HG02588 (cell line): ENCODE measurements around the gene WEE2.
"Not testable (repeated sequence)": the region's sequence is repeated elsewhere in the genome, so short reads cannot be mapped to it uniquely, and the experiment has no call there.

Experiments
- ATAC-seq: cut with Tn5 transposase; IDR thresholded peaks from one replicate; pipeline ENCODE4 v1.9.1; 2021; ENCODE audit warnings: mild to moderate bottlenecking, moderate library complexity; ENCODE audit not compliant: unreplicated experiment

Gene WEE2

DNA sequence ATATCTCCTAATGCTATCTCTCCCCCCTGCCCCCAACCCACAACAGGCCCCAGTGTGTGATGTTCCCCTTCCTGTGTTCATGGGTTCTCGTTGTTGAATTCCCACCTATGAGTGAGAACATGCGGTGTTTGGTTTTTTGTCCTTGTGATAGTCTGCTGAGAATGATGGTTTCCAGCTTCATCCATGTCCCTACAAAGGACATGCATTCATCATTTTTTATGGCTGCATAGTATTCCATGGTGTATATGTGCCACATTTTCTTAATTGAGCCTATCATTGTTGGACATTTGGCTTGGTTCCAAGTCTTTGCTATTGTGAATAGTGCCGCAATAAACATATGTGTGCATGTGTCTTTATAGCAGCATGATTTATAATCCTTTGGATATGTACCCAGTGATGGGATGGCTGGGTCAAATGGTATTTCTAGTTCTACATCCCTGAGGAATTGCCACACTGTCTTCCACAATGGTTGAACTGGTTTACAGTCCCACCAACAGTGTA lies 62.0 kb downstream of the WEE2 start:
- ATAC-seq = not testable (repeated sequence)

DNA sequence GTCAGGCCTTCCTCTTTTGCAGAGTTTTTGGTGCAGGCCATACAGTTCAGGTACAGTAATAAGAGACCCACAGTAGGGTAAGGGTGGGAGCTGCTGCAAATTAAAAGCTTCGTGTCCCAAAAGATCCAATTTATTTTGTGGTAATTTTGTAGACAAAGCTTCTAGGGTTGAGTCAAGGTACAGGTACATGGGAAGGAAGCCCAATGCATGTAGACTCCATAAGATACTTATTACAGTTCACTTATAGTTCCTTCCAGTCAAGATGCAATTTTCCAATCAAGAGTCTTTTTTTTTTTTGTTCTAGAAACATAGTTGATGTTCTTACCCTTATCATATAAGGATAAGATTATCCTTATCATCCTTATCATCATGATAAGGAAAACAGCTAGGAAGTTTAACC lies 68.2 kb downstream of the WEE2 start, which contains the start of gene TAS2R4:
Gene TAS2R4 (plus strand): TSS at position 301 of the 400 bp plus-strand sequence. CDS start 1,815 bp downstream, outside the sequence.
- ATAC-seq = no peak
